ENCODE data around the gene KIAA0319L. TPM values are rescaled to one million over a fixed set of nuclear protein-coding genes. Genes with fewer than 3 reads are reported as not detected.

KIAA0319L gene
- polyA plus RNA-seq, 2 of the 4 experiments (the other 2 are of a cell fraction) = 18.2 to 36.9 TPM

- no peaks in the 10 kb centered on the region for H3K9me3 ChIP-seq
- FAIRE-seq (no peak), ATAC-seq (no peak), DNase-seq (ENCODE audit: low read depth in 1 of 2, low spot score in 1 of 2) (no peak)
- ChIA-PET CTCF (interaction anchor here (0.6 to 3.9 kb wide), 3 partner anchors 15 to 235 kb away, joined by 3 to 23 read pairs (median 3); no protein-coding TSS in a partner anchor), POLR2A (no interaction called here)
- WGBS (ENCODE audit: missing lambda C conversion rate) = 90% methylated on average over 9 of the region's 9 CpGs
- no peak overlapping the region for H3K4me3 ChIP-seq
- no peak overlapping the region for H3K4me2 ChIP-seq
- no peaks in the 10 kb centered on the region for H3K4me1 ChIP-seq
- TF ChIP-seq JUNB (IDR thresholded peaks at IDR 0.05) (no peak), CTCF (IDR thresholded peaks at IDR 0.05) (no peak), HMGXB4 (CRISPR knock-in tag; IDR thresholded peaks at IDR 0.05; ENCODE audit: borderline replicate concordance) (no peak), FOXS1 (CRISPR knock-in tag; IDR thresholded peaks at IDR 0.05) (no peak), ZSCAN20 (CRISPR knock-in tag; IDR thresholded peaks at IDR 0.05) (no peak), HOXA7 (CRISPR knock-in tag; IDR thresholded peaks at IDR 0.05) (no peak), MAX (IDR thresholded peaks at IDR 0.05) (no peak)
- no peak overlapping the region for H3K27ac ChIP-seq
These were observed 120.0 kb downstream of the KIAA0319L start for GRCh38 chr1:35437200-35437599.

- no peak overlapping the region for H3K4me2 ChIP-seq
- CTCF ChIA-PET = interaction anchor here (1.5 to 3.9 kb wide), 2 partner anchors 16 to 129 kb away, joined by 6 to 23 read pairs; no protein-coding TSS in a partner anchor
- H3K4me1 ChIP-seq = no peaks in the 10 kb centered on the region
- FAIRE-seq (no peak), DNase-seq (ENCODE audit: low read depth in 1 of 2, low spot score in 1 of 2) (no peak), ATAC-seq (peak; percentile 14 to 22; a peak in 4 of 6 replicates)
- TF ChIP-seq EHMT2 (IDR thresholded peaks at IDR 0.05; ENCODE audit: low read depth) = no peak
- TF ChIP-seq KDM1A (IDR thresholded peaks at IDR 0.05; ENCODE audit: low read depth) = no peak
- TF ChIP-seq FOSL2 (IDR thresholded peaks at IDR 0.05) = no peak
- no peak for TF ChIP-seq FOSL2 (CRISPR knock-in tag; IDR thresholded peaks at IDR 0.05)
- no peak for TF ChIP-seq HEYL (CRISPR knock-in tag; IDR thresholded peaks at IDR 0.05)
- no peak for TF ChIP-seq RFX5 (IDR thresholded peaks at IDR 0.05)
- no peak for TF ChIP-seq CEBPB (IDR thresholded peaks at IDR 0.05)
- TF ChIP-seq PHF8 (IDR thresholded peaks at IDR 0.05; ENCODE audit: borderline replicate concordance, low read depth) = no peak
- no peak for TF ChIP-seq HOXA7 (CRISPR knock-in tag; IDR thresholded peaks at IDR 0.05)
- TF ChIP-seq NR3C1 (IDR thresholded peaks at IDR 0.05) = no peak
- no peak for TF ChIP-seq RARB (CRISPR knock-in tag; IDR thresholded peaks at IDR 0.05)
- TF ChIP-seq HMGXB4 (CRISPR knock-in tag; IDR thresholded peaks at IDR 0.05; ENCODE audit: borderline replicate concordance) = no peak
- TF ChIP-seq RNF2 (IDR thresholded peaks at IDR 0.05; ENCODE audit: borderline replicate concordance, low read depth) = no peak
- 89% methylated on average over 3 of the region's 10 CpGs for WGBS (ENCODE audit: missing lambda C conversion rate)
- POLR2A ChIA-PET = no interaction called here
- no peak overlapping the region for H3K27ac ChIP-seq
- no peaks in the 10 kb centered on the region for H3K9me3 ChIP-seq
- H3K4me3 ChIP-seq = no peak overlapping the region
These were observed 121.1 kb downstream of the KIAA0319L start for GRCh38 chr1:35436078-35436477.

- no peaks in the 10 kb centered on the region for H3K9me3 ChIP-seq
- POLR2A ChIA-PET = no interaction called here
- CTCF ChIA-PET = no interaction called here
- no peaks in the 10 kb centered on the region for H3K4me1 ChIP-seq
- 88% methylated on average over 8 of the region's 12 CpGs for WGBS (ENCODE audit: missing lambda C conversion rate)
- no peak for ATAC-seq
- DNase-seq (ENCODE audit: low read depth in 1 of 2, low spot score in 1 of 2) = no peak
- no peak overlapping the region for H3K4me3 ChIP-seq
- FAIRE-seq = no peak
- no peak for TF ChIP-seq FOSL2 (IDR thresholded peaks at IDR 0.05)
- TF ChIP-seq FOSL2 (CRISPR knock-in tag; IDR thresholded peaks at IDR 0.05) = no peak
- no peak for TF ChIP-seq TP53 (CRISPR knock-in tag; IDR thresholded peaks at IDR 0.05)
- no peak for TF ChIP-seq MAX (IDR thresholded peaks at IDR 0.05)
- no peak for TF ChIP-seq MAFK (IDR thresholded peaks at IDR 0.05; ENCODE audit: partially characterized antibody)
- no peak for TF ChIP-seq RAD21 (conservative IDR thresholded peaks at IDR 0.05 in 1 of 2, IDR thresholded peaks at IDR 0.05 in 1 of 2)
- no peak for TF ChIP-seq TFCP2L1 (CRISPR knock-in tag; IDR thresholded peaks at IDR 0.05)
- no peak for TF ChIP-seq BHLHE40 (IDR thresholded peaks at IDR 0.05; ENCODE audit: low read depth, low read length)
- TF ChIP-seq KDM1A (IDR thresholded peaks at IDR 0.05; ENCODE audit: low read depth) = no peak
- no peak for TF ChIP-seq POLR2A (IDR thresholded peaks at IDR 0.05; ENCODE audit: low read length)
- TF ChIP-seq RFX5 (IDR thresholded peaks at IDR 0.05) = no peak
- H3K27ac ChIP-seq = no peak overlapping the region
- H3K4me2 ChIP-seq = no peak overlapping the region
These were observed 122.5 kb downstream of the KIAA0319L start for GRCh38 chr1:35434703-35435102.
